ENCODE measurements around the gene INPP4B.
A peak's percentile ranks its signal among the peaks of the same experiment; 100 is the strongest.

The INPP4B gene

GRCh38 chr4:142530728-142531127 is 315.4 kb downstream of the INPP4B start:
- ChIA-PET CTCF (no interaction called here), POLR2A (no interaction called here)
- no peak overlapping the region for H3K4me3 ChIP-seq (ENCODE audit: low read depth, low read length)
- DNase-seq (ENCODE audit: low read depth, low spot score): no peak
- no peak for TF ChIP-seq CTCF (IDR thresholded peaks at IDR 0.05; ENCODE audit: insufficient read depth, low read length, missing control alignments)

GRCh38 chr4:142528433-142528832 is 317.7 kb downstream of the INPP4B start:
- no peak overlapping the region for H3K4me3 ChIP-seq (ENCODE audit: low read depth, low read length)
- POLR2A ChIA-PET: no interaction called here
- CTCF ChIA-PET: no interaction called here
- DNase-seq (ENCODE audit: low read depth, low spot score): no peak
- TF ChIP-seq CTCF (IDR thresholded peaks at IDR 0.05; ENCODE audit: insufficient read depth, low read length, missing control alignments): no peak

- no peak for TF ChIP-seq CTCF (IDR thresholded peaks at IDR 0.05; ENCODE audit: insufficient read depth, low read length, missing control alignments)
- DNase-seq (ENCODE audit: low read depth, low spot score): no peak
- POLR2A ChIA-PET: no interaction called here
- CTCF ChIA-PET: no interaction called here
- H3K4me3 ChIP-seq (ENCODE audit: low read depth, low read length): no peak overlapping the region
Measured at GRCh38 chr4:142523111-142523510, 323.0 kb downstream of the INPP4B start.

- CTCF ChIA-PET: no interaction called here
- POLR2A ChIA-PET: no interaction called here
- DNase-seq (ENCODE audit: low read depth, low spot score): no peak
- no peak overlapping the region for H3K4me3 ChIP-seq (ENCODE audit: low read depth, low read length)
- TF ChIP-seq CTCF (IDR thresholded peaks at IDR 0.05; ENCODE audit: insufficient read depth, low read length, missing control alignments): no peak
Measured at GRCh38 chr4:142519342-142519741, 326.8 kb downstream of the INPP4B start.

GRCh38 chr4:142516686-142517526 is 329.2 kb downstream of the INPP4B start:
- H3K4me3 ChIP-seq (ENCODE audit: low read depth, low read length): no peak overlapping the region
- ChIA-PET POLR2A (no interaction called here), CTCF (no interaction called here)
- DNase-seq (ENCODE audit: low read depth, low spot score): peak; percentile 47
- TF ChIP-seq CTCF (IDR thresholded peaks at IDR 0.05; ENCODE audit: insufficient read depth, low read length, missing control alignments): no peak

- H3K4me3 ChIP-seq (ENCODE audit: low read depth, low read length): no peak overlapping the region
- no peak for DNase-seq (ENCODE audit: low read depth, low spot score)
- ChIA-PET CTCF (no interaction called here), POLR2A (no interaction called here)
- no peak for TF ChIP-seq CTCF (IDR thresholded peaks at IDR 0.05; ENCODE audit: insufficient read depth, low read length, missing control alignments)
Measured at GRCh38 chr4:142512161-142512560, 333.9 kb downstream of the INPP4B start.

All from AG04449 (cell line).